GM21723 (cell line): ENCODE measurements around the gene RAP1GAP.
"Not testable (repeated sequence)": the region's sequence is repeated elsewhere in the genome, so short reads cannot be mapped to it uniquely, and the experiment has no call there.

ENCODE experiments used
- ATAC-seq: cut with Tn5 transposase; IDR thresholded peaks from one replicate; pipeline ENCODE4 v1.9.1; 2021; ENCODE audit warnings: mild to moderate bottlenecking, moderate library complexity; ENCODE audit not compliant: unreplicated experiment

RAP1GAP gene

DNA sequence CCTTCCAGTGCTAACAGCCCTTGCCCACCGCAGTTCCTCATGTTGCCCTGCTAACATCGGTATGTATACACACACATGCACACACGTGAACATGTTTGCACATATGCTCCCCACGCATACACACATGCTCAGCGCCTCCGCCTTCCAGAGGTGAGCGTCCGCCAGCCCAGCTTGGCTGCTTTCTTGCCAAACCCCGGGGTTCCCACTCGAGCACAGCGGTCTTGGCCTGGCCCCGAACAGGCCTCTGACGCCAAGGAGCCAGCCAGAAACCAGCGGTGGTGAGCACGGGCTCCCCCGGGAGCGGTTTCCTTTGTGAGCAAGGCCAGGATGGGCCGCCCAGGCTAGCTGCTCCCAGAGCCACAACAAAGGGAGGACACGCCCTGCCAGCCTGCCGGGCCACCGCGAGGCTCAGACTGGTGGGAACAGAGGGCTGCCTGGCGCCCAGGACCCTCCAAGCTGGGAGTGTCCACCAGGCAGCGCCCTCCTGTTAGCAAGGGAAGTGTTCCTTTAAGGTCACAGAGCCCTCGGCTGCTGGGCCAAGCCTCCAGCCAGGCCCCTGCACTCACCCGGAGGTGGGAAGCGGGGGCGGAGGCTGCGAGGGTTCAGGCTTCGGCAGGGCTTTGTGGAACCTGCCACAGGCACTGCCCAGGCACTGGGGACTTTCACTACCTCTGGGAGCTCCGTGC, 94.5 kb downstream of the RAP1GAP start:
- ATAC-seq, result no peak

DNA sequence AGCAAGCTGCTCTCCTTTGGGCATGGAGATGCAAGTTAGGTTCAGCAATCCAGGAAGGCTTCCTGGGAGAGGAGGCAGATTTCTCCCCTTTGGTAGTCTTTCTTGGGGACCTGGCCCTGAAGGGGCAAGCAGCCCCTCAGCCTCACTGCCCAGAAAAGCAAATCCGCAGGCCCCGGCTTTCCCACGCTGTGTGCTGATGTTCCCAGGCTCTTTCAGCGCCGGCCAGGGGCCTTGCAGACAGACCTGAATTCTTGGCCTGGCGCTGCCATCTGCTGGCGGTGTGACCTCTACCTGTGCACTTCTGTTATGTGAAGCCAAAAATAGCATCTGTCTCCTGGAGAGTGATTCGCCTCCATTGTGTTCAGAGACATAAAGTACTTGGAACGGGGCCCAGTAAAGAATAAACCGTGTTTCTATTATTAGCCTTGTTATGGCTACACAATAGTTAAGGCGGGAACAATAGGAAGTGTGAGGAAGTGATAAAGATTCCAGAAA, 95.1 kb downstream of the RAP1GAP start:
- ATAC-seq, result no peak

DNA sequence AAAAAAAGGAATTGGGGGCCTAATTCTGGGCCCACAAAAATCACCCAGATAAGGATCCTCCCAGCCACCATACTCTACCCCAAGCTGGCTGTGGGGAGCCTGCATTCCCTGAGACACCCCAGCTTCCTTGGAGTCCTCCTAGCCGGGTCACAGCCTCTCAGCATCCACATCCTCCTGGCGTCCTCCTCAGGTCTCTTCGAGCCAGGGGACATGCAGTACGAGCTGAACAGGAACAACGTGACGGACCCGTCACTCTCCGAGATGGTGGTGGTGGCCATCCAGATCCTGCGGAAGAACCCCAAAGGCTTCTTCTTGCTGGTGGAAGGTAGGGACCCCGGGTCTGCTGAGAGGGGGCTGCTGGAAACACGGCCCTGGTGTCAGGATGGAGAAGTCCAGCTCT, 95.7 kb downstream of the RAP1GAP start:
- no peak for ATAC-seq

DNA sequence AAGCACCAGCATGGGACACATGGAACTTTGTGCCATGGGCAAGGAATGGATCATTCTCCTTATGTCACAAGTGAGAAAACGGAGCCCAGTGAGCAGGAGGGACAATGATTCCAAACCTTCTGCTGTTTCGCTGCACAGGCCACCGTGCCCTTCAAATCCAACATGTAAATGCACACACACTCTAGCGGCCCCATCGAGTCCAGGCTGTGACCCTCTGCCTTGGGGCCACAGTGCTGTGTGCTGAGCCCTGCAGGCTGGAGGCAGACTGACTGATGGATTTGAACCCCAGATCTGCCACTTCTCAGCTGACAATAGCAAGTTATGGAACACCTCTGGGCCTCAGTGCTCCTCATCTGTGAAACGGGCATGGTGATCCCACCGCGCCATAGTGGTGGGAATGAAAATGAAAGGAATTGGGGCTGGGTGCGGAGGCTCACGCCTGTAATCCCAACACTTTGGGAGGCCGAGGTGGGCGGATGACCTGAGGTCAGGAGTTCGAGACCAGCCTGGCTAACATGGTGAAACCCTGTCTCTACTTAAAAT, 96.4 kb downstream of the RAP1GAP start:
- no peak for ATAC-seq

DNA sequence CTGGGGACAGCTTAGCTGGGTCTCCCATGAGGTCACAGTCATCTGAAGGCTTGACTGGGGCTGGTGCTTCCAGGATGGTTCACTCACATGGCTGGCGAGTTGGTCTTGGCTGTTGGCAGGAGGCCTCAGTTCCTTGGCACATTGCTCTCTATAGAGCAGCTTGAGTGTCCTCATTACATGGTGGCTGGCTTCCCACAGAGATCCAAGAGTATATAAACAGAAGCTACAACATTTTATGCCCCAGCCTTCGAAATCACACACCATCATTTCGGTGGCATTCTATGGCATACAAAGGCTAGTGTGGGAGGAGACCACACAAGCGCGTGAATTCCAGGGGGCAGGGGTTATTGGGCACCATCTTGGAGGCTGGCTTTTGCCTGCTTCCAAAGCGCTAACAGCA, 96.9 kb downstream of the RAP1GAP start:
- ATAC-seq, result no peak

DNA sequence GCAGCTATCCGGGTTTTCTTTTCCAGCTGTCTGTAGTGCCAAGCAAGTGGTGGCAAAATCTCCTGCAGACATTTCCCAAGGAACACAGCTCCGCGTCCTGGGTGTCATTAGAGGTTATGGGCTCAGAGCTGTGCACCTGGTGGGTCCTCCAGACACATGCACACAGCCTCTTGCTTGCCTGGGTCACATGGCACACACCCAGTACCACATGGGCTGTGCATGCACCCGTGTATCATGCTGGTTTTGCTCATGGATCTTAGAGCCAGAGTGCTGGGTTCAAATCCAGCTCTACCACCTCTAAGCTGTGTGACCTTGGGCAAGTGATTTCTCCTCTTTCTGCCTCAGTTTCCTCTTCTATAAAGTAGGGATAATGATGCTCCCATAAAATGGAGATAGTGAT, 98.3 kb downstream of the RAP1GAP start:
- ATAC-seq, result no peak

DNA sequence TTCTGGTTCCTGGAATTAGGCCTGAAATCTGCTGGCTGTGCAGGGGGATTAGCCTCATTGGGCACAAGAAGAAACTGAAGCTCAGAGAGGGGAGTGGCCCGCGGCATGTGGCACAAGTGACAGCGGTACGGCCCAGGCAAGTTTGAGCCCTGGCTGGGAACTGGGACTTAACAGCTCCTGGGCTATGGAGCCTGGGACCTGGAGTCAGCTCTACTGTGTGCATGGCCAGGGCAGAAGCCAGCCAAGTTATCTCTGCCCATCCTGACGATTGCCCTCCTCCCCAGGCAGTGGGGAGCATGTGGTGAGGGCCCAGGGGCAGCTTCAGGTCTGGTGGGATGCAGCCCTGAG, 98.7 kb downstream of the RAP1GAP start:
- no peak for ATAC-seq

DNA sequence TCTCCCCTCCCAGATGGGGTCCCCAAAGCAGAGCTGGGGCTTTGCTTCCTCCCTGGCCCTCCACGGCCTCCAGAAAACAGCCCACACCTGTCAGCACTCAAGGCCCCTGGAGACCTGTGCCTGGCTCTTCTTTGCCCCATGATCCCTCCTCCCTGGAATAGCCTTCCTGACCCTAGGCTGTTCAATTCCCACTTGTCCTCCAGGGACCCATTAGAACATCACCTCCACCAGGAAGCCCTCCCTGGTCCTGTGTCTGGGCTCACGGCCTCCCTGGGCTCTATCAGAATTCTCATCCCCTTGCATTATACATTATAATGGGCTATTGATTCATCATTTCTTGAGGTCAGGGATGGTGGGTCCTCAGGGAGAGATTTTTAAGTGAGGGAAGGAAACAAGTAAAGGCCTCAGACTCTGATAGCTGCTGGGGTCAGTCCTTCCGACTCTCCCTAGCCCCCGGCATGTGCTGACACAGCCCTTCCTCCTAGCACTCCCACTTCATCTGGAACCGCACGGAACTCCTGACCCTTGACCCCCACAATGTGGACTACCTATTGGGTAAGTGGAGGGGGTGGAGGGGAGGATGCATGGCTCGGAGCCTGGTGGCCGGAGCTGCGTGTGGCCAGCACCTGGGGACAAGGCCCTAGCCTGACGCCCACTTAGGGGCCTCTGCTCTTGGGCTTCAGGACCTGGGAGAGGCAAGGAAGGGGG, 99.2 kb downstream of the RAP1GAP start:
- no peak for ATAC-seq

DNA sequence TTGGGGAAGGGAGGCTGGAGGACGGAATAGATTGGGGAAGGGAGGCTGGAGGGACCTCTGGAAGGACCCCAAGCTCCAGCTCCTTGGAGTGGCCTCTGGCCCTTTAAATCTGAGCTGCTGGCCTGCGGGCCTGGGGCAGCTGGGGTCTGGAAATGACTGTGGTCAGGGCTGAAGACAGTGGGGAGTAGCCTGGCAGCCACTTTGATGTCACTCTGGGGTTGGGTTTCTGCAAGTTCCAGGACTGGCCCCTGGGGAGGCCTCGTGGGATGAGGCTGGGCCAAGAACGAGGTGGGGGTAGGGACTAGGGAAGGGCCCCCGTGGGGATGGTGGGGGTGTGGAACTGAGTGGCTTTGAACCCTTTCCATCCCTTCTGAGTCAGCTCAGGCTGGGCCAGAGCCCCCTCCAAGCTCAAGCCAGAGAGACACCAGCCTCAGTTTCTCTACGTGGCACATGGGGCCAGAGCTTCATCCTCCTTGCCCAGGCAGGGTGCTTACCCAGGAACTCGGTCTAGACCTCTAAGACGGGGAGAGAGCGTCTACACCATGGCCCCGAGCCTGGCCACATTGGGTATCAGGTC, 100.3 kb downstream of the RAP1GAP start:
- no peak for ATAC-seq

DNA sequence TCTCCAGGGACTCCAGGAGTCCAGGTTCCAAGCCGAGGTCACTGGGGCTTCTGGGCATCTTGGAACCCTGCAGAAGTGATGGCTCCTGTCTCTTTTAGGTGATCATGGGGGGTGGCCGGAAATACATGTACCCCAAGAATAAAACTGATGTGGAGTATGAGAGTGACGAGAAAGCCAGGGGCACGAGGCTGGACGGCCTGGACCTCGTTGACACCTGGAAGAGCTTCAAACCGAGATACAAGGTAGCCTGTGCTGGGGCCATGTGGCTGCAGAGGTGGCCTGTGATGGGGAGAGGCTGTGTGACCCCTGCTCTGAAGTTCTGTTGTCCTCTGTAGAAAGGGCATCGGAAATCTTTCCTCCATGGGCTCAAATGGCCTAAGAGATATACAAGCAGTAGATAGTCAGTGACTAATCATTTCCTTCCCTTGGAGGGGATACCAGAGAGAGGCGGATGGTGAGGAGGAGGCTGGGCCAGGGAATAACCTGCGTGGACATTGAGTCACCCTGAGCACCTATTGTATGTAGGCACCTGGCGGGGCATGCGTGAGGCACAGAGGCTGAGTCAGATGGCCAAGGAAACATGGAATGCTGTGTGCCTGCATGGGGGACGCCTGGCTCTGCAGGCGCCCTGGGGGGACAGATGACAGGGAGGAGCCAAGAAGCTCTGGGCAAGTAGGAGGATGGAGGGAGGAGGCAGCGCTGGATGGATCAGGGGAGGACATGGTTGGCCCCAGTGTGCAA, 101.0 kb downstream of the RAP1GAP start:
- no peak for ATAC-seq

DNA sequence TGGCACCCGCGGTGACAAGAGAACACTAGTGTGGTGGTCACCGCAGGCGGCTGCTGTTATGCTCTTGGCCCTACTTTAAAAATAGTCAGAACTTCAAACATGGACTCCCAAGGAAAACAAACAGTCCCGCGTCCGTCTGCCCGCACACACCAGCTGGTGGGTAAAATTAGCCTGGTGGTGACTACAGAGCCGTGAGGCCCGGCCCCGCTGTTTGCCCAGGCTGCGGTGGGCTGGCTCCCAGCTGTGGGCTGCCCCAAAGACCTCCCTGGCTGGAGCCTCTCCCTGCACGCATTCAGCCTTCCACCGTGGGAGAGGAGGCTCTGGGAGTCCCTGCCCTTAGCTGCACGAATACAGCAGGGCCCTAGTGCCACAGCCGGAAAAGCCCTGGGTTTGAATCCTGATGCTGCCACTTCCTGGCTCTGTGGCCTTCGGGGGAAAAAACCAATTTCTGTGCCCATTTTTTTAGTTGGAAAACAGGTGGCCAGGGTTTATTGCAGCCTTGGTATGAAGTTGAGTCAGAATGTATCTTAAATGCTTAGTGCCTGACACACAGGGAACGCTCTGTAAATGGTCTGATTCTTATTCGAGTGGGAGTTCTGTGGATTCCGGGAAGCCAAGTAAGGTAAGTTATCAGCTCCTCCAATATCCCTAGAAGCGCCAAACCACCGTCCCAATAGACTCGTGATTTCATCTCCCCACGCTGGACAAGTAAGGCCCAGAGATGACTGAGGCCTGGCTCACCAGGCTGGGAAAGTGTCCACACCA, 101.7 kb downstream of the RAP1GAP start:
- no peak for ATAC-seq

DNA sequence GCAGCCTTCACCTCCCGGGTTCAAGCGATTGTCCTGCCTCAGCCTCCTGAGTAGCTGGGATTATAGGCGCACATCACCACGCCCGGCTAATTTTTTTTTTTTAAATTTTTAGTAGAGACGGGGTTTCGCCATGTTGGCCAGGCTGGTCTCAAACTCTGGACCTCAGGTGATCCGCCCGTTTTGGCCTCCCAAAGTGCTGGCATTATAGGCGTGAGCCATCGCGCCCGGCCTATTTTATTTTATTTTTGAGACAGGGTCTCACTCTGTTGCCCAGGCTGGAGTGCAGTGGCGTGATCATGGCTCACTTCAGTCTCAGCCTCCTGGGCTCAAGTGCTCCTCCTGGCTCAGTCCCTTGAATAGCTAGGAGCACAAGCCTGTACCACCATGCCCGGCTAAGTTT, 102.8 kb downstream of the RAP1GAP start:
- not testable (repeated sequence) for ATAC-seq

DNA sequence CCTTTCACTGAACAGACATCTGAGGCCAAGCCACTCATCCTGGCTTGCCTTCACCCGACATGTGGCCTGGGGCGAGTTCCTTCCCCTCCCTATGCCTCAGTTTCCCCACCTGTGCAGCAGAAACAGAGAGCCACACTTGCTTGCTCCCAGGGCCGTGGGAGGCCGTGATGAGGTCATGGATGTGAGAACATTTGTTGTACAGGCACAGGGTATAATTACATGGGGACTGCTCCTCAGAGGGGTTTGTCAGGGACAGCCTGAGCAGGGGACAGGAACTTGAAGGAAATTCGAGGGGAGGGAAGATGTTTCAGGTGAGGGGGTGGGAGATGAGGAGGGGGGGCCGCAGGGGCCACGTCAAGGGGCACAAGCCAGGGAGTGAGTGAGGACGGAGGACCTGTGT, 103.9 kb downstream of the RAP1GAP start:
- no peak for ATAC-seq

DNA sequence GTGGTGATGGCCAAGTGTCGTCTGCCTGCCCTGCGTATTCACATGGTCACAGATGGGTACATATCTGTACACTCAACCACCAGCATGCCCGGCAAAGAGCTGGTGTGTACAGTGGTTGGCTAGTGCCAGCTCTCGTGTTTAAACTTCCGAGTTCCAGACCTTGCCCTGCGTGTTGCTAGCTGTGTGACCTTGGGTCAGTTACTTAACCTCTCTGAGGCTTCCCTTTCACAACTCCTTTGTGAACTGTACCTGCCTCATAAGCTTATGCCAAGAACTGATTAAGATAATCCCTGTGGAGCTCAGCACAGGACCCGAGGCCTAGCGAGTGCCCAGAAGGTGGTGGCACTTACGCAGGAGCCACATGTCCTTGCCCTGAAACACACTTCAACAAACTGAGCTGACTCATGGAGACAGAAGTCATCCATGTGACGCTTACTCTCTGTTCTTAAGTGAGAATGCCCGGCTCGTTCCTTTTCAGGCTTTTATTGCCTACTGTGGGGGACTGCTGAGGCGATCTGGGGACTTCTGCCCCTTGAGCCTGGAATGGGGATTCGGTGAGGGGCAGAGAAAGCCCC, 104.5 kb downstream of the RAP1GAP start:
- ATAC-seq, result no peak

DNA sequence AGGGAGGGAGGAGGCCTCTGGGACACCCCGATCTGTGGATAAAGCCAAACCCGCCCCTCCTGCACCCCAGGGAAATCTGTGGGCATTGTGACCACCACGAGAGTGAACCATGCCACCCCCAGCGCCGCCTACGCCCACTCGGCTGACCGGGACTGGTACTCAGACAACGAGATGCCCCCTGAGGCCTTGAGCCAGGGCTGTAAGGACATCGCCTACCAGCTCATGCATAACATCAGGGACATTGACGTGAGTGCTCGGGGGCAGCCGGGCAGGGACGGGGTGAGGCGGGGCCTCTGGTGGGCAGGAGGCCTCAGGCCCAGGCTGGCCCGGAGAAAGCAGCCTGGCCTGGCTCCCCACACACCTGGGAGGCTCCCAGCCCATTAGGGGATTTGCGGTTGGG, 105.2 kb downstream of the RAP1GAP start:
- ATAC-seq, result no peak

DNA sequence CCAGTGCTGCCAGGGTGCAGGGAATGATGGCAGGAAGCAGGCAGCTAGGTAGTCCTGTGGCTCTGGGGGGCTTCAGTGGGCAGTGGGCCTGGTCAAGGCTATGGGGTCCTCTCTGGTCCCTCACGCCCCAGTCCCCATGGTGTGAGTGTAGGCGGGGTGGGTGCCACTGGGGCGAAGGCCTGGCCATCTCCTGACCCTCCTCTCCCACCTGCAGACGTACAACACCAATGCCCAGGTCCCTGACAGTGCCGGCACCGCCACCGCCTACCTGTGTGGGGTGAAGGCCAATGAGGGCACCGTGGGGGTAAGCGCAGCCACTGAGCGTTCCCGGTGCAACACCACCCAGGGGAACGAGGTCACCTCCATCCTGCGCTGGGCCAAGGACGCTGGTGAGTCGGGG, 106.3 kb downstream of the RAP1GAP start:
- ATAC-seq, result no peak

DNA sequence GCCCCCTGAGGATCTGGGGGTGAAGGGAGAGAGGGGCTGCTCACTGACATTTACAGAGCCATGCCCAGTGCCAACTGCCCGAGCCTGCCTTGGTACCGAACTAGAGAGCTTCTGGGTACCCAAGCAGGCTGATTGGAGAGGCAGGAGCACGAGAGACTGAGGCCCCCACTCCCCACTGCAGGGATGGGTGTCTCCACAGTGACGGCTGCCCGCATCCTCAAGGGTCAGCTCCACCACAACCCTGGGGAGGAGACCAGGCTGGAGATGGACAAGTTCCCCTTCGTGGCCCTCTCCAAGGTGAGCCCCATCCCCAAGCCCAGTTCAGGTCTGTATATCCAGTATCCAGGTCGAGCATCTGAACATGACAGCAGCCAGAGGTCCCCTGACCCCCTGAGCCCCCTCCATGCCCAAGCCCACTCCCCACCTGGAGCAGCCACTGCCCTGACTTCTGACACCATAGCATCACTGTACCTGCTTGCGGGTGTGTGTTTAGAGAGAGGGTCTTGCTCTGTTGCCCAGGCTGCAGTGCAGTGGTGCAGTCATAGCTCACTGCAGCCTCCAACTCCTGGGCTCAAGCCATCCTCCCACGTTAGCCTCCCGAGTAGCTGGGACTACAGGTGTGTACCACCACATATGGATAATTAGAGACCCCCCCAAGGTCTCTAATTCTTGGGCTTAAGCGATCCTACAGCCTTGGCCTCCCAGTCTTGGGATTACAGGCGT, 108.1 kb downstream of the RAP1GAP start:
- ATAC-seq, result no peak

DNA sequence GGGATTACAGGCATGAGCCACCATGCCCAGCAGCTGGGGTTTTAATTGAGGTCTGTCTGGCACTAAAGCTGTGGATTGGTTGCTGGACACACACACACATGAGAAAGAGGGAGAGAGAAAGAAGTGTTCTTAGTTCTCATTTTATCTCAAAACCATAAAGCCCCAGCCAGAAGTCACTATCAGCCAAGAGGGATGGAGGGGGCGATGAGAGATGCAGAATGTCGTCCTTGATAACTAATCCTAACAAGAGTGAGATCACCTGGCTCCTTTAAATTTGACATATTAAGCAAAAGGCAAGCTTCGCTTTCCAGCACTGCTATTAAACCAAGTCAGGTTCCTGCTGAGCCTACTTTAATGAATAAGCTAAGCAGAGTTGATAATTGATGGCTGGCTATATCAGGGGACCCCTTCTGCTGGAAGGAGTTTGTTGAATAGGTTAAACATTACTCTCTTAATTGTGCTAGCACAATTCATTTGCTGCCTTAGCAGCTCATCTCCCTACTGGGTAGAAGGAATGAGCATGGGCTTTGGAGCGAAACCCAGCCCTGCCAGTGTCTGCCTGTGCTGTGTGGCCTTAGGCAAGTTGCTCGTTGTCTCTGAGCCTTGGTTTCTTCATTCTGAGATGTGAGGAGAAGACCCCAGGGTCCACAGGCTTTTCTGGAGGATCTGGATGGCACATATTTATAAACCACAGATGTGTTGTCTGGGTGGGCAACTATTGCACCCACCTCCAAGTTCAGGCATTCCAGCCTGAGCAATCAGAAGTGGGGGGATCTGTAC, 109.2 kb downstream of the RAP1GAP start:
- no peak for ATAC-seq
